B cell (primary cell): Measurements from ENCODE around the gene MAPKAP1. TPM values are rescaled to one million over a fixed set of nuclear protein-coding genes. Genes with fewer than 3 reads are reported as not detected.

Experiments
- ATAC-seq: fragments of 200-7000 bp; cut with Tn5 transposase; one replicate; pipeline ENCODE4 v1.10.0; 2021; ENCODE audit warnings: low read depth, mild to moderate bottlenecking, moderate number of reproducible peaks, moderate library complexity
- CTCF ChIA-PET: fragments of 350-600 bp; sonication (Branson Sonifier 250); formaldehyde crosslinking; loops from one replicate; lab custom pipeline; 2021; ENCODE audit warnings: antibody characterized with exemption, inconsistent platforms; lab: Charles Lee
- POLR2A ChIA-PET: fragments of 350-600 bp; sonication (Branson Sonifier 250); formaldehyde crosslinking; loops from one replicate; lab custom pipeline; 2021; ENCODE audit warnings: antibody characterized with exemption; lab: Charles Lee
- DNase-seq: peaks from one replicate; pipeline ENCODE4 v3.0.0; 2013
- H2AFZ ChIP-seq: 2 replicates; pipeline ENCODE4 v1.6.1; 2012; ENCODE audit warnings: mild to moderate bottlenecking, low read depth, low read length; ENCODE audit not compliant: insufficient read depth, poor library complexity, severe bottlenecking
- H3K27ac ChIP-seq, 2 donors: 1 replicate in 1 of 2; 2 replicates in 1 of 2; pipeline ENCODE4 v1.5.1; 2012 to 2013; ENCODE audit warnings: low read length in 2 of 2, mild to moderate bottlenecking in 2 of 2, moderate library complexity in 1 of 2
- H3K27me3 ChIP-seq, 4 experiments: fragments of 200-600 bp in 1 of 4; sonication (generic) in 1 of 4; replicated peaks in 1 of 4; 1 replicate in 2 of 4; 2 replicates in 2 of 4; pipeline versions ENCODE4 v1.6.1 to v1.7.0; 2013 to 2016; ENCODE audit warnings: low read length in 3 of 4, mild to moderate bottlenecking in 2 of 4, mixed read lengths in 1 of 4, moderate library complexity in 1 of 4; ENCODE audit not compliant: insufficient read depth in 4 of 4, control insufficient read depth in 3 of 4; ENCODE audit errors: control extremely low read depth in 1 of 4
- H3K36me3 ChIP-seq, 2 experiments: replicated peaks in 1 of 2; 1 replicate in 1 of 2; 2 replicates in 1 of 2; pipeline versions ENCODE4 v1.6.1 to v1.7.1; 2013; ENCODE audit warnings: low read length in 1 of 2; ENCODE audit not compliant: insufficient read depth in 2 of 2, control insufficient read depth in 1 of 2; ENCODE audit errors: control extremely low read depth in 1 of 2, extremely low read depth in 1 of 2
- H3K4me1 ChIP-seq, 2 donors: fragments of 200-600 bp in 1 of 2; sonication (generic) in 1 of 2; 1 replicate in 1 of 2; 2 replicates in 1 of 2; pipeline versions ENCODE4 v1.5.1 to v1.6.1; 2013 to 2017; ENCODE audit warnings: low read length in 2 of 2; ENCODE audit not compliant: control insufficient read depth in 2 of 2, insufficient read depth in 2 of 2
- H3K4me2 ChIP-seq: replicated peaks from 2 replicates; pipeline ENCODE3; 2012; ENCODE audit warnings: mild to moderate bottlenecking, low read depth, low read length; ENCODE audit not compliant: poor library complexity, severe bottlenecking
- H3K4me3 ChIP-seq, 5 experiments: fragments of 200-600 bp in 1 of 5; sonication (generic) in 1 of 5; 1 replicate in 3 of 5; 2 replicates in 2 of 5; pipeline versions ENCODE4 v1.5.1 to v1.7.0; 2011 to 2016; ENCODE audit warnings: low read length in 4 of 5, mild to moderate bottlenecking in 4 of 5, low read depth in 2 of 5, control low read depth in 1 of 5, moderate library complexity in 1 of 5; ENCODE audit not compliant: insufficient read depth in 1 of 5; ENCODE audit errors: control extremely low read depth in 1 of 5, extremely low read depth in 1 of 5
- H3K79me2 ChIP-seq: fragments of 200-600 bp; sonication (generic); one replicate; pipeline ENCODE4 v1.6.0; 2016; ENCODE audit warnings: low read length; ENCODE audit not compliant: control insufficient read depth, insufficient read depth
- H3K9ac ChIP-seq: fragments of 200-600 bp; sonication (generic); 2 replicates; pipeline ENCODE4 v1.6.1; 2017; ENCODE audit warnings: mild to moderate bottlenecking, low read length, moderate library complexity
- H3K9me3 ChIP-seq, 3 donors: one replicate each; pipeline versions ENCODE4 v1.6.1 to v1.7.1; 2013; ENCODE audit warnings: low read length in 2 of 3; ENCODE audit not compliant: control insufficient read depth in 2 of 3, insufficient read depth in 1 of 3; ENCODE audit errors: control extremely low read depth in 1 of 3
- H4K20me1 ChIP-seq: 2 replicates; pipeline ENCODE4 v1.6.0; 2012; ENCODE audit warnings: mild to moderate bottlenecking, low read length; ENCODE audit not compliant: insufficient read depth, control insufficient read depth, poor library complexity, severe bottlenecking
- H3K27ac Mint-ChIP-seq: one replicate; pipeline ENCODE4 v1.8.0; 2021; ENCODE audit warnings: mixed read lengths
- H3K27me3 Mint-ChIP-seq: one replicate; pipeline ENCODE4 v1.8.0; 2021; ENCODE audit warnings: mixed read lengths
- H3K4me1 Mint-ChIP-seq: one replicate; pipeline ENCODE4 v1.8.0; 2021; ENCODE audit warnings: mixed read lengths
- H3K4me3 Mint-ChIP-seq: one replicate; pipeline ENCODE4 v1.8.0; 2021; ENCODE audit warnings: mixed read lengths
- H3K9me3 Mint-ChIP-seq: one replicate; pipeline ENCODE4 v1.8.0; 2022; ENCODE audit warnings: mixed read lengths; ENCODE audit not compliant: insufficient read depth
- CTCF ChIP-seq: fragments of 200-600 bp; IDR thresholded peaks from one replicate; pipeline ENCODE4 v1.8.0; 2022; ENCODE audit warnings: antibody characterized with exemption, mild to moderate bottlenecking
- EZH2 ChIP-seq: IDR thresholded peaks from 2 replicates; pipeline ENCODE4 v1.6.1; 2012; ENCODE audit warnings: borderline replicate concordance, low read depth, mild to moderate bottlenecking, moderate library complexity, low read length; ENCODE audit not compliant: insufficient read depth, poor library complexity, severe bottlenecking
- WGBS: methylation state at CpG from one replicate; pipeline ENCODE4 v1.1.5; 2013; ENCODE audit warnings: missing lambda C conversion rate; ENCODE audit not compliant: insufficient coverage; 5-methylcytosine and 5-hydroxymethylcytosine counted together
- intact Hi-C: fragments of 100-400 bp; cut with micrococcal nuclease; formaldehyde crosslinking; loops from one replicate; pipeline ENCODE4 v1.10.0; 2022
- polyA plus RNA-seq: library from polyadenylated mRNA; depleted of rRNA; stranded (reverse); fragments of >200 nt; gene quantifications from 2 replicates; pipeline ENCODE4 v1.2.3, GENCODE V29; 2012
- total RNA-seq, 2 donors: library from RNA; stranded (reverse); fragments of 120-200 nt in 1 of 2; gene quantifications; 1 replicate in 1 of 2; 2 replicates in 1 of 2; pipeline versions ENCODE4 v1.2.3 to v1.2.4, GENCODE V29; 2013 to 2022

The MAPKAP1 gene
- total and polyA plus RNA-seq, 2 donors (not counting 1 experiment from before 2014, with no cell fraction given), result 51.6 to 62.4 TPM

GRCh38 chr9:125444956-125445506 lies 262.0 kb downstream of the MAPKAP1 start:
- ChIA-PET CTCF (no interaction called here), POLR2A (no interaction called here)
- Histone ChIP-seq H3K36me3 (peaks cover 0 to 37% of the 10 kb centered on the region in 2 experiments), H3K4me1 (peaks cover 35 to 43% of the 10 kb centered on the region in 2 donors), H3K79me2 (peaks cover 14% of the 10 kb centered on the region), H3K9ac (no peak overlapping the region), H3K9me3 (no peaks in the 10 kb centered on the region), H3K27me3 (no peaks in the 10 kb centered on the region), H4K20me1 (peaks cover 32% of the 10 kb centered on the region), H2AFZ (no peak overlapping the region), H3K4me3 (no peak overlapping the region), H3K4me2 (no peak overlapping the region), H3K27ac (no peak overlapping the region)
- Mint-ChIP-seq H3K4me3 (no peak overlapping the region), H3K4me1 (peaks cover 40% of the 10 kb centered on the region), H3K27ac (no peak overlapping the region), H3K27me3 (no peaks in the 10 kb centered on the region), H3K9me3 (no peaks in the 10 kb centered on the region)
- DNase-seq (no peak), ATAC-seq (no peak)
- no peak for TF ChIP-seq CTCF
- TF ChIP-seq EZH2, result no peak
- intact Hi-C loops, result loop anchor here (5.0 kb wide), 4 partner anchors 202 to 503 kb away; partner anchors contain the start of genes GOLGA1, MAPKAP1 and PBX3
- WGBS, result 91% methylated on average over 8 of the region's 8 CpGs

GRCh38 chr9:125444166-125444565 lies 262.8 kb downstream of the MAPKAP1 start:
- Histone ChIP-seq H3K4me1 (peaks cover 31 to 37% of the 10 kb centered on the region in 2 donors), H3K4me3 (no peak overlapping the region), H3K79me2 (peaks cover 14% of the 10 kb centered on the region), H3K9me3 (no peaks in the 10 kb centered on the region), H3K27me3 (no peaks in the 10 kb centered on the region), H3K36me3 (peaks cover 0 to 44% of the 10 kb centered on the region in 2 experiments), H4K20me1 (peaks cover 35% of the 10 kb centered on the region), H3K4me2 (no peak overlapping the region), H3K27ac (no peak overlapping the region), H2AFZ (no peak overlapping the region), H3K9ac (no peak overlapping the region)
- intact Hi-C loops, result no loop called here
- H3K27me3 Mint-ChIP-seq, result no peaks in the 10 kb centered on the region
- TF ChIP-seq CTCF (no peak), EZH2 (no peak)
- H3K27ac Mint-ChIP-seq, result no peak overlapping the region
- POLR2A ChIA-PET, result no interaction called here
- DNase-seq (no peak), ATAC-seq (no peak)
- no peaks in the 10 kb centered on the region for H3K9me3 Mint-ChIP-seq
- H3K4me3 Mint-ChIP-seq, result no peak overlapping the region
- WGBS, result 94% methylated on average over 6 of the region's 10 CpGs
- peaks cover 32% of the 10 kb centered on the region for H3K4me1 Mint-ChIP-seq
- CTCF ChIA-PET, result no interaction called here
